WERI-Rb-1 (cell line): ENCODE results near the gene HMGA1.

Source experiments
- DNase-seq: peaks from one replicate; pipeline ENCODE4 v3.0.0-alpha.2; 2020
- H3K27ac ChIP-seq: fragments of 250-450 bp; sonication (Bioruptor Pico); 2 replicates; pipeline ENCODE4 v1.5.1; 2020; ENCODE audit warnings: mild to moderate bottlenecking, moderate library complexity
- H3K27me3 ChIP-seq: fragments of 250-450 bp; sonication (Bioruptor Pico); 2 replicates; pipeline ENCODE4 v1.5.1; 2021; ENCODE audit warnings: mild to moderate bottlenecking, low read depth, moderate library complexity; ENCODE audit not compliant: insufficient read depth, severe bottlenecking
- H3K36me3 ChIP-seq: fragments of 250-450 bp; sonication (Bioruptor Pico); 2 replicates; pipeline ENCODE4 v1.5.1; 2020; ENCODE audit warnings: mild to moderate bottlenecking, moderate library complexity
- H3K4me3 ChIP-seq: 2 replicates; pipeline ENCODE4 v1.5.1; 2011; ENCODE audit warnings: low read depth, mild to moderate bottlenecking, control low read depth, low read length
- H3K9me3 ChIP-seq: fragments of 250-450 bp; sonication (Bioruptor Pico); 2 replicates; pipeline ENCODE4 v1.5.1; 2021; ENCODE audit warnings: mild to moderate bottlenecking, moderate library complexity; ENCODE audit not compliant: severe bottlenecking
- TF ChIP-seq, protein P1 (sequence below): IDR thresholded peaks from 2 replicates; pipeline ENCODE4 v1.5.1; 2011; ENCODE audit warnings: low read depth, mild to moderate bottlenecking, control low read depth, inconsistent platforms, low read length

HMGA1 gene

GRCh38 chr6:34274129-34274528, 37.5 kb downstream of the HMGA1 start:
- H3K4me3 ChIP-seq = no peak overlapping the region
- DNase-seq = no peak
- no peaks in the 10 kb centered on the region for H3K9me3 ChIP-seq
- no peaks in the 10 kb centered on the region; the same call in 1 of the 2 replicates for H3K36me3 ChIP-seq
- H3K27ac ChIP-seq = no peak overlapping the region
- no peaks in the 10 kb centered on the region for H3K27me3 ChIP-seq
- TF ChIP-seq, protein P1, sequence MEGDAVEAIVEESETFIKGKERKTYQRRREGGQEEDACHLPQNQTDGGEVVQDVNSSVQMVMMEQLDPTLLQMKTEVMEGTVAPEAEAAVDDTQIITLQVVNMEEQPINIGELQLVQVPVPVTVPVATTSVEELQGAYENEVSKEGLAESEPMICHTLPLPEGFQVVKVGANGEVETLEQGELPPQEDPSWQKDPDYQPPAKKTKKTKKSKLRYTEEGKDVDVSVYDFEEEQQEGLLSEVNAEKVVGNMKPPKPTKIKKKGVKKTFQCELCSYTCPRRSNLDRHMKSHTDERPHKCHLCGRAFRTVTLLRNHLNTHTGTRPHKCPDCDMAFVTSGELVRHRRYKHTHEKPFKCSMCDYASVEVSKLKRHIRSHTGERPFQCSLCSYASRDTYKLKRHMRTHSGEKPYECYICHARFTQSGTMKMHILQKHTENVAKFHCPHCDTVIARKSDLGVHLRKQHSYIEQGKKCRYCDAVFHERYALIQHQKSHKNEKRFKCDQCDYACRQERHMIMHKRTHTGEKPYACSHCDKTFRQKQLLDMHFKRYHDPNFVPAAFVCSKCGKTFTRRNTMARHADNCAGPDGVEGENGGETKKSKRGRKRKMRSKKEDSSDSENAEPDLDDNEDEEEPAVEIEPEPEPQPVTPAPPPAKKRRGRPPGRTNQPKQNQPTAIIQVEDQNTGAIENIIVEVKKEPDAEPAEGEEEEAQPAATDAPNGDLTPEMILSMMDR = no peak

GRCh38 chr6:34275128-34275804, 38.6 kb downstream of the HMGA1 start:
- DNase-seq = no peak
- Histone ChIP-seq H3K27ac (no peak overlapping the region), H3K4me3 (no peak overlapping the region), H3K9me3 (no peaks in the 10 kb centered on the region), H3K36me3 (no peaks in the 10 kb centered on the region; the same call in 1 of the 2 replicates), H3K27me3 (no peaks in the 10 kb centered on the region)
- TF ChIP-seq, protein P1 = no peak

- Histone ChIP-seq H3K27me3 (no peaks in the 10 kb centered on the region), H3K9me3 (no peaks in the 10 kb centered on the region), H3K36me3 (no peaks in the 10 kb centered on the region; the same call in 1 of the 2 replicates), H3K4me3 (no peak overlapping the region), H3K27ac (no peak overlapping the region)
- TF ChIP-seq, protein P1 = no peak
- DNase-seq = no peak
Observed at GRCh38 chr6:34276191-34276590, 39.5 kb downstream of the HMGA1 start.

GRCh38 chr6:34276881-34277762, 40.4 kb downstream of the HMGA1 start:
- peaks cover 2% of the 10 kb centered on the region; the same call in 1 of the 2 replicates for H3K36me3 ChIP-seq
- no peaks in the 10 kb centered on the region for H3K9me3 ChIP-seq
- TF ChIP-seq, protein P1 = no peak
- H3K27ac ChIP-seq = no peak overlapping the region
- H3K4me3 ChIP-seq = no peak overlapping the region
- H3K27me3 ChIP-seq = no peaks in the 10 kb centered on the region
- DNase-seq = peak; percentile 74

DNA sequence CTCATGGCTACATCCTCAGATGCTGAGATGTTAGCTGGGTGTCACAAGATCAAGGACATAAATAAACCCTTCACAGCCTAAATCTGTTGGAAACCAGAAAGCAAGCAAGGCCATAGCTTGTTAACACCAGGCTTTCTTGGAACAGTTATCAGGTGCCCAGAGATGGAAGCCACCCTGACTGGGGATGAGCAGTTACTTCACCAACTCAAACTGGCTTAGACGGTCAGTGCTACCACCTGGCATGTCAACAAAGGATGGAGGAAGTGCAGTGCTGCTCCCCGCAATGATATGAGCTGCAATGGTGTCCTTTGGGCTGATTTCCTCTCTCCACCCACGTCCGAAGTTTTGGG, 41.1 kb downstream of the HMGA1 start:
- H3K4me3 ChIP-seq = no peak overlapping the region
- H3K36me3 ChIP-seq = peaks cover 7% of the 10 kb centered on the region
- TF ChIP-seq, protein P1 = no peak
- no peaks in the 10 kb centered on the region for H3K27me3 ChIP-seq
- DNase-seq = no peak
- H3K27ac ChIP-seq = no peak overlapping the region
- no peaks in the 10 kb centered on the region for H3K9me3 ChIP-seq
